Measurements from ENCODE around the gene RARRES2.

GRCh38 chr7:150341263-150342120, at the start of gene RARRES2:
- no peak for TF ChIP-seq CTCF (IDR thresholded peaks at IDR 0.05; ENCODE audit: insufficient read depth, low read length, poor library complexity, severe bottlenecking)
- TF ChIP-seq EZH2phosphoT487 (conservative IDR thresholded peaks at IDR 0.05; ENCODE audit: low read length): no peak

Measured in SU-DHL-6 (cell line).